Testis (tissue), 3 donors: ENCODE measurements around the gene MIEN1. TPM values are rescaled to one million over a fixed set of nuclear protein-coding genes. Genes with fewer than 3 reads are reported as not detected.

ENCODE experiments used
- DNase-seq: peaks from one replicate; pipeline ENCODE4 v3.0.0-alpha.2; 2019
- H3K27ac ChIP-seq, 2 donors: fragments of 200-600 bp; sonication (generic); one replicate each; pipeline ENCODE4 v1.5.1; 2019
- H3K27me3 ChIP-seq: fragments of 200-600 bp; sonication (generic); one replicate; pipeline ENCODE4 v1.5.1; 2019
- H3K36me3 ChIP-seq: fragments of 200-600 bp; sonication (generic); one replicate; pipeline ENCODE4 v1.5.1; 2017; ENCODE audit warnings: low read depth; ENCODE audit errors: missing control alignments
- H3K4me1 ChIP-seq: fragments of 200-600 bp; sonication (generic); one replicate; pipeline ENCODE4 v1.5.1; 2019
- H3K4me3 ChIP-seq, 2 donors: fragments of 200-600 bp; sonication (generic); one replicate each; pipeline ENCODE4 v1.5.1; 2017 to 2019
- H3K9me3 ChIP-seq: fragments of 200-600 bp; sonication (generic); one replicate; pipeline ENCODE4 v1.5.1; 2017
- CTCF ChIP-seq, 3 experiments: fragments of 450-650 bp in 2 of 3; fragments of 200-600 bp in 1 of 3; sonication (generic) in 1 of 3; IDR thresholded peaks; one replicate each; pipeline ENCODE4 v1.5.1; 2016 to 2019; ENCODE audit warnings: antibody characterized with exemption in 3 of 3, mild to moderate bottlenecking in 2 of 3, moderate library complexity in 1 of 3
- POLR2A ChIP-seq: fragments of 450-650 bp; IDR thresholded peaks from one replicate; pipeline ENCODE4 v1.6.1; 2017; ENCODE audit warnings: antibody characterized with exemption, mild to moderate bottlenecking, moderate library complexity
- WGBS, 2 donors: methylation state at CpG; one replicate each; pipeline ENCODE4 v1.1.5; 2018; 5-methylcytosine and 5-hydroxymethylcytosine counted together
- intact Hi-C: fragments of 100-400 bp; cut with DNase I; formaldehyde crosslinking; loops from one replicate; pipeline ENCODE4 v1.15.1; 2023; ENCODE audit warnings: low total_unique reads
- polyA plus RNA-seq: library from polyadenylated mRNA; stranded (reverse); fragments of 350-450 nt; fragmentation: Illumina TruSeq; extraction: RNeasy Lipid Tissue Mini Kit (QIAGEN cat#74804); gene quantifications from one replicate; pipeline ENCODE4 v1.2.3, GENCODE V29; 2014; ENCODE audit warnings: low read depth, low replicate concordance; ENCODE audit not compliant: insufficient read depth
- total RNA-seq, 2 donors: library from RNA; depleted of rRNA; stranded (reverse); fragments of >200 nt; gene quantifications; one replicate each; pipeline ENCODE4 v1.2.3, GENCODE V29; 2016

Gene MIEN1
- total and polyA plus RNA-seq, 3 donors from 2014 or later, result 47.9 to 89.1 (median 53.1) TPM

GRCh38 chr17:39739885-39740356 is 9.6 kb upstream of the MIEN1 start:
- Histone ChIP-seq H3K4me3 (peak overlapping the region in 1 of 2 donors; percentile 34), H3K4me1 (peaks cover 24% of the 10 kb centered on the region), H3K9me3 (no peaks in the 10 kb centered on the region), H3K27ac (no peak overlapping the region), H3K27me3 (no peaks in the 10 kb centered on the region), H3K36me3 (no peaks in the 10 kb centered on the region)
- 15% methylated on average over 9 of the region's 9 CpGs for WGBS, 2 donors
- no peak for TF ChIP-seq POLR2A
- no peak for TF ChIP-seq CTCF (IDR thresholded peaks at IDR 0.05)
- intact Hi-C loops, result no loop called here
- no peak for DNase-seq

GRCh38 chr17:39738983-39739884 is 8.9 kb upstream of the MIEN1 start:
- Histone ChIP-seq H3K9me3 (no peaks in the 10 kb centered on the region), H3K4me1 (peaks cover 24% of the 10 kb centered on the region), H3K27ac (no peak overlapping the region), H3K4me3 (peak overlapping the region in 1 of 2 donors; percentile 34), H3K36me3 (no peaks in the 10 kb centered on the region), H3K27me3 (no peaks in the 10 kb centered on the region)
- WGBS, 2 donors, result 0 to 2% methylated on average over 26 to 31 of the region's 32 CpGs
- intact Hi-C loops, result no loop called here
- peak; percentile 54 for DNase-seq
- no peak for TF ChIP-seq POLR2A
- TF ChIP-seq CTCF (IDR thresholded peaks at IDR 0.05), result no peak

GRCh38 chr17:39738568-39738901 is 8.2 kb upstream of the MIEN1 start:
- 0 to 2% methylated on average over 13 of the region's 13 CpGs for WGBS, 2 donors
- Histone ChIP-seq H3K27me3 (no peaks in the 10 kb centered on the region), H3K36me3 (no peaks in the 10 kb centered on the region), H3K27ac (no peak overlapping the region), H3K4me1 (peaks cover 24% of the 10 kb centered on the region), H3K4me3 (peak overlapping the region in 1 of 2 donors; percentile 34), H3K9me3 (no peaks in the 10 kb centered on the region)
- no peak for DNase-seq
- TF ChIP-seq POLR2A (no peak), CTCF (IDR thresholded peaks at IDR 0.05) (no peak)
- intact Hi-C loops, result no loop called here

- no peaks in the 10 kb centered on the region for H3K27me3 ChIP-seq
Measured at GRCh38 chr17:39737760-39738567, 7.6 kb upstream of the MIEN1 start, which contains the start of gene GRB7. Gene GRB7 (plus strand): TSS chr17:39737938. CDS start chr17:39742302, 4,364 bp downstream.

More at GRCh38 chr17:39737760-39738567, 7.6 kb upstream of the MIEN1 start, which contains the start of gene GRB7:
- DNase-seq, result peak; percentile 36
- no peak within 1 kb of the TSS for H3K27ac ChIP-seq
- H3K9me3 ChIP-seq, result no peaks in the 10 kb centered on the region
- H3K4me3 ChIP-seq, result peak within 1 kb of the TSS in 1 of 2 donors; percentile 34
- no peaks in the 10 kb centered on the region for H3K36me3 ChIP-seq
- intact Hi-C loops, result no loop called here
- 3 to 6% methylated on average over 24 to 33 of the region's 34 CpGs for WGBS, 2 donors
- TF ChIP-seq POLR2A, result no peak
- TF ChIP-seq CTCF (IDR thresholded peaks at IDR 0.05), result no peak
- peaks cover 24% of the 10 kb centered on the region for H3K4me1 ChIP-seq
